HG02610 (cell line): ENCODE measurements around the gene TRMT2A.

Experiments used
- ATAC-seq: cut with Tn5 transposase; IDR thresholded peaks from one replicate; pipeline ENCODE4 v1.9.1; 2021; ENCODE audit warnings: mild to moderate bottlenecking, moderate library complexity; ENCODE audit not compliant: unreplicated experiment

TRMT2A gene

DNA sequence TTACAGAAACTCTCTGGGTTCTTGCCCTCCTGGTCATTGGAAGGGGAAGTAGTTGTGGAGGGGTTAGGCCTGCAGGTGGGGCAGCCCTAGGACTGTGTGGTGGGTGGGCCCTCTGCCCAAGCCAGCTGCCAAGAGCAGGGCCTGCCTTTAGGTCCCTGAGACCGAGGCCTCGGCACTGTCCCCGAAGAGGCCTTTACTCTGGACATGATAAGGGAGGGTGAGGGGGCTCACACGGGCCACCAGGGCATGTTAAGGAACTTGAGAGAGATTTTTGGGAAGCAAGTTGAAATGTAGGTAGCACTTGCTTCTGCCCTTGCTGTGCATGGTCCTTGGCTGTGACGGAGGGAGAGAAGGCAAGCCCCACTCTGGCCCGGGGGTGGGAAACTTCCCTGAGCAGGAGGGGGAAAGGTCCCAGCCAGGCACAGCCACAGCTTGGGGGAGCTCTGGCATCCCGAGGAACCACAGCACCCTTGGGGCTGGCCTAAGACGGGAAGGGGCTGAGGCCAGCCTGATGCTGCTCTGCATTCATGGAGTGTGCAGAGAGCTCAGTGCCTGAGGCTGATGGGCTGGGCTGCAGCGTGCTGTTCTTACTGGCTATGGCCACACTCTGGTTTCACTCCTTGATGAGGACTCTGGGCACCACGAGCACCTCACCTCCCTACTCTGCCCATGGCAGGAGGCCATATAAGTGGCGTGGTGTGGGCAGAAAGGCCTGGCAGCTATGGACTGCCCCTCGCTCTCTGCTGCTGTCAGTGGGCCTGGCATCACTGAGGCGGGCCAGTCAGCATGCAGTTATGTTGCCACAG is 8.9 kb downstream of the TRMT2A start:
- no peak for ATAC-seq

DNA sequence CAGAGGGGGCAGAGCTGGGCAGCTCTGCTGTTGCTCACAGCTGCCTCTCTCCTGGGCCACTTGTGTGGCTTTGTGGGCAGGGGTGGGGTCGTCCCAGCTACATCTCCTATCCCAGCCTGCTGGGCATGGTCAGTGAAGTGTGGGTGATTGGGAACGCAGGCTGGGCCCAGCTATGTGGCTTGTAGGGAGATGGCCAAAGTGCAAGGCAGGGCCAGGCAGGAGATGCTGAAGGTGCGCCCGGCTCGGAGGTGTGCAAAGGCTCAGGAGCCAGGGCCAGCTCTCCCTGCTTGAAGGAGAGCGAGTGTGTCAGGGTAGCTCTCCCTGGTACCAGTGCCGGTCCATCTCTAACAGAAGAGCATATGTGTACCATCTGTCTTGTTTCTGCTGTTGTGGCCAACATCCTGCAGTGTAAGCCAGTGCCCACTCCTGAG is 9.5 kb downstream of the TRMT2A start:
- ATAC-seq: no peak

DNA sequence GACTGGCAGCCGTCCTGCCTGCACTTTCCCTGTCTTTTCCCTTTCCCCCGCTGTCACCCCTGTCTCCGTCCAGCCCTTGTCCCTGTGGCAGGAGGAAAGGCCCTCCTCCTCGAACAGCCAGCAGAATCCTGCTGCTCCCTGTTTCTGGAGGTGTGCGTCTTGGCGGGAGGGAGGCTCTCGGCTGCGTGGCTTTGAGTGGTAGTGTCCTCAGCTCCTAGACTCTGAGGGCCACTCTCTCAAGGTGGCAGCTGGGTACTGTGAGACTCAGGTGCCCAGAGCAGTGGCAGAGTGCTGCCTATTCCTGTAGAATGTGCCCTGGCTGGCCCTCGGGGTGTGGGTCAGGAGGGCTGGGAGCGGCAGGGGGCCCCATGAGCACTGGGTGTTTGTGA is 10.2 kb downstream of the TRMT2A start:
- no peak for ATAC-seq

DNA sequence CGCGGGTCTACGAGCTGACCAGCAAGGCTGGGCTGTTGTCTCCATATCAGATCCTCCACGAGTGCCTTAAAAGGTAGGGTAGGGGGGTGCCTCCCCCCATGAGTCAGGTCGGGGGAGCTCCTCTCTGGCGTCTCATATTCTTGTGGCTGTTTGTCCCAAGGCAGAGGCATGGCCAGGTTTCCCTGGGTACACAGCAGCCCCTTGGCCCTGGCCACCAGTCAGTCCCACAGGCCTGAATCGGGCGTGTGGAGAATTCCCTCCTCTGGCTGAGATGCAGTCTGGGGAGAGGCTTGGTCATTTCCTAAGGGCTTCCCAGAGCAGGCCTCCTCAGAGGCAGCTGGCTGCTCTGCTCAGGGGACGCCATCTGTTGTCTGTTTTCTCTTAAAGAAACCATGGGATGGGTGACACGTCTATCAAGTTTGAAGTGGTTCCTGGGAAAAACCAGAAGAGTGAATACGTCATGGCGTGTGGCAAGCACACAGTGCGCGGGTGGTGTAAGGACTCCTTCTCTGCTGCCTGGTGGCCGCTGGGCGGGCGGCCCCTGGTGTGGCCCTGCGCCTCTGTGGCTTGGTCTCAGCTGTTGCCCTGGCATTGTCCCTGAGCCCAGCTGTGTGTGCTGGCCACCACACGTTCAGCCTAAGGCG is 10.7 kb downstream of the TRMT2A start:
- no peak for ATAC-seq

DNA sequence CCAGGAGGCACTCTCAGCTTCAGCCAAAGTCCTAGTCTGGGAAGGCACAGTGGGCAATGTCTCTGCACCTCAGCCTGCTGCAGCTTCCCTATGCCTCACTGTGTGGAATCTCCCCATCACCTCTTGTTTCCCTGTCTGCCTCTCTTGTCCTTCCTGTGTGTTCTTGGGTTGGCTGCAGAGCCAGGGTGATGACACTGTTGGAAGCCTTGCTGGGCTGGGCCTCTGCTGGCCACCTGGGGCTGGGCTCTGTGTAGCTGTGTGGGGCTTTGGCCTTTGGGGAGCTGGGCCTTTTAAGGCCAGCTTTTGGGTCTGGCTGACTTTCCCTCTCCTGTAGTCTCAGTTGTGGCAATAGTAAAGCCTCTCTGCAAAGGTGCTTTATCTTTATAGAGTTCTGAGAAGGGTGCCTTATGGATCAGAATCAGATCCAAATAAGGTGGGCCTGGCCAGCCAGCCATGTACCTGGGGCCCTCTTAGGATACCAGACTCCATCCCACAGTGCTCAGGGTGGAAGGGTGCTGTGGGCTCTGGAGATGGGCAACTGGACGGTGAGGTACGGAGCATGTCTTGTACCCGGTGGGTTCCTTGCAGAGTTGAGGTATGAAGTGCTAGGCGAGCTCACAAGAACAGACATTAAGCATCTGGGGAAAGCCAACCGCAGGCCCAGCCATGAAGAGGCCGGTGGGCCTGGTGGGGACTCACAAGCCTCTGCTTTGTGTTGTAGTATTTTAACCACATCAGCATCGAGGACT is 11.4 kb downstream of the TRMT2A start:
- ATAC-seq: no peak

DNA sequence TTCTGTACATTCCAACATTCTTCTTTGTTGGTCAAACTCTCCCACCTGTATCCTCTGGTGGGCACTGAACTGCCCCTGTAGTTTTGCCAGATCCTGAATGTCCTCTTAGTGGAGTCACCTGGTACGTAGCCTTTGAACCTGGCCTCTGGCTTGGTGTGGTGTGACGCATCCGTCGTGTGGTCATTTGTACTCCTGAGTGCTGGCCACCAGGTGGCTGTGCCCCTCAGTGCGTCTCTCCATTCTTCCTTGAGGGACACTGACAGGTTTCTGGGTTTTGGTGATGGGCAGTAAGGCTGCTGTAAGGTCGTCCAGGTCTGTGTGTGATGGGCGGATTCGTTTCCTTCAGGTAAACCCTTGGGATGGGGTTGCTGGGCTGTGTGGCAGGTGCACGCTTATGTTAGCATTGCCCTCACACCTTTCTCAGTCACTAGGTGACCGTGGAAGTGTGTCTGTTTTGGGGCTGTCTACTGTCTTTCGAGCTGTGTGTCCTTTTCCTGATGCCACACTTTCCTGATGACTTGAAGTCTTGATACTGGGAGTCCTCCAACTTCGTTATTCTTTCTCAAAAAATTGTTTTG is 14.7 kb downstream of the TRMT2A start:
- ATAC-seq: no peak

DNA sequence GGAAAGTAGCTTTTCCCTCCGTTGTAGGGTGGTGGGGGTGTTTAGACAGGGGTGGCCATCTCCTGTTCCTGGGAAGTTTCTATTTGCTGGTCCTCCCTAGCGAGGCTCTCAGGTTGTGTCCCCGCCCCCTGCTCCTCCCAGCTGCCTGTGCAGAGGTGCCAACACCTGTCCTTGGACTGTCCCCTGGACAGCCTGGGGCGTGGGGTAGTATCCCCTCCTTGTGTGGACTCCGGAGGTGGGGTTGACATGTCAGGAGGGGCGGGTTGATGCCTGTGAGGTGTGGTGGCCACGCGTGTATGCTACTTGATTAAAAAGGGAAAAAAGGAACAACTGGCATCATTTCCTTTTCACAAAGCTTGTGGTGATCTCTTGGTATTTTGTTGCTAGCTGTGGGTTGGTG is 15.4 kb downstream of the TRMT2A start:
- ATAC-seq: no peak

DNA sequence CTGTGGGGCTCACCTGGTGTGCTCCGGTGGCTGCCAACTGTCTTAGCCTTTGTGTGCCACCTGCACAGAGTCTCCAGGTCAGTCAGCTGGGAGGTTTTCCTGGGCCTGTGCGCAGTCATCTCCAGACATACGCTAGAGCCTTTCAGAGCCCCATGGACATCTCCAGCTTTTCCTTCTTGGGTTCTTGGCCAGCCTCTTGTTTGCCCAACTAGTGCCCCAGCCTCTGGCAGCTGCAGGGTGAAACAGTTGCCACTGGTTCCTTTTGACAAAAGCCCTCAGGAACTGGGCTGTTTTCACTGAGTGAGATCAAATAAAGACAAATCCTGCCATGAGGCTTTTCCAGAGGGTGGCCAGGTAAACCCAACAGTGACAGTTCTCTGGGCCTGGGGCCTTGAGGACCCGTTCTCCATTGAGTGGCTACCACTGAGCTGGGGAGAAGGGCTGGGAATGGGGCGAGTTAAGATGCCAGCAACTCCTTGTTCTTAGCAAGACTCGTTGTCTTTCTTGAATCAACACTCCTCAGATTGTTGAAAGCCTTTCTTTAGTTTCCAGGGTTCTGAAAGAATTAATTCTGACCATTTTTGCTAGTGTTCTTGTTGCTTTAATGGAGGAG is 17.8 kb downstream of the TRMT2A start:
- no peak for ATAC-seq

DNA sequence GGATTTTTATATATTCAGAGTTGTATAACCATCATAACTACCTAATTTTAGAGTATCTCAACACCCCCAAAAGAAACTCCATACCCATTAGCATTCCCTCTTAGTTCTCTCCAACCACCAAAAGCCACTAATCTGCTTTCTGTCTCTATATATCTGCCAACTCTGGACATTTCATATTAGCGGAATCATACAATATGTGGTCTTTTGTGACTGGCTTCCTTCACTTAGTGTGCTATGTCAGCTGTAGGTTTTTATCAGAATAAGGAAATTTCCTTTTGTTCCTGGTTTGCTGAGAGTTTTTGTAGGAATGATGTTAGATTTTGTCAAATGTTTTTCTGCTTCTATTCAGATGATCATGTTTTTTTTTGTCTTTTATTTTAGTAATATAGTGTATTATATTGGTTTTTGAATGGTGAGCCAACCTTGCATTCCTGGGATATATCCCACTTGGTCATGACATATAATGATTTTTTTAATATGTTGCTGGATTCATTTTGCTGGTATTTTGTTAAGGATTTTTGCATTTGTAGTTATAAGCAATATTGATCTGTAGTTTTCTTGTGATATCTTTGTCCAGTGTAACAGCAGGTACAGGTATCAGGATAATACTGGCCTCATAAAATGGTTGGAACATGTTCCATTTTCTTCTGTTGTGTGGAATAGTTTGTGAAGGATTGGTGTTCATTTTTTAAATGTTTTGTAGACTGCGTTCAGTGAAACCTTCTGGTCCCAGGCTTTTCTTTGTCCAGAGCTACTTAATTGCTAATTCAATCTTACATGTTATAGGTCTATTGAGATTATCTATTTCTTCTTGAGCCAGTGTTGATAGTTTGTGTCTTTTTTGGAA is 20.2 kb downstream of the TRMT2A start:
- ATAC-seq: no peak

DNA sequence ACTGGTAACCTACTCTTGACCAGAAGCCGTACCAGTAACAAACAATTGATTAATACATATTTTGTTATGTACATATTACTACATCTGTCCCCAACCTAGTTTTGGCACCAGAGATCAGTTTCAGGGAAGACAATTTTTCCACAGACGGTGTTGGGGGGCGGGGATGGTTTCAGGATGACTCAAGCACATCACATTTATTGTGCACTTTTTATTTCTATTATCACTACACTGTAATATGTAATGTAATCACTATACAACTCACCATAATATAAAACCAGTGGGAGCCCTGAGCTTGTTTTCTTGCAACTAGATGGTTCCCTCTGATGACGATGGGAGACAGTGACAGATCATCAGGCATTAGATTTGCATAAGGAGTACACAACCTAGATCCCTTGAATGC is 21.5 kb downstream of the TRMT2A start:
- ATAC-seq: no peak

DNA sequence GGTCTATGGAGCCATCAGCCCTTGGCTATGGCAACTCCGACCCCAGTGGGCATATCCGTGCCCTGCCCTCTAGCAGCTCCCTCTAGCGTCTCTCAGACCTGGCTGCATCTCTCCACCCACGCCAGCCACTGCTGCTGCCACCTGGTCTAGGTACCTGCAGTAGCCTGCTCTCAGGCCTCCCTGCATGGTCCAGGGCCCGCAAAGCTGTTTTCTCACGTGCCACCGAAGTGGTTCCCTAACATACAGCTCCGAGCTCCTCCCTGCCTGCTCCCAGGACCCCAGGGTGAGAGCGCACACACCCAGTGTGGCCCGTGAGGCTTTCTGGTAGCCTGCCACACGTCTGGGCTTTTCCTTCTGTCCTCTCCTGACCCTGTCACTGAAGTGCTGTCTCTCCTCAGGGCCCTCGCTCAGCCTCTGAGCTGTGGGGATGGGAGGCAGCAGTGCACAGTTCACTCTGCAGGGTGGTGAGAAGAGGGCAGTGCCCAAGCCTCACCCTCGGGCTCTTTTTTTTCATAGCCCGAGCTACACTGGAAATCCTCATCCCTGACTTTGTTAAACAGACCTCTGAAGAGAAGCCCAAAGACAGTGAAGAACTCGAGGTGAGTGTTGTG is 22.7 kb downstream of the TRMT2A start:
- no peak for ATAC-seq

DNA sequence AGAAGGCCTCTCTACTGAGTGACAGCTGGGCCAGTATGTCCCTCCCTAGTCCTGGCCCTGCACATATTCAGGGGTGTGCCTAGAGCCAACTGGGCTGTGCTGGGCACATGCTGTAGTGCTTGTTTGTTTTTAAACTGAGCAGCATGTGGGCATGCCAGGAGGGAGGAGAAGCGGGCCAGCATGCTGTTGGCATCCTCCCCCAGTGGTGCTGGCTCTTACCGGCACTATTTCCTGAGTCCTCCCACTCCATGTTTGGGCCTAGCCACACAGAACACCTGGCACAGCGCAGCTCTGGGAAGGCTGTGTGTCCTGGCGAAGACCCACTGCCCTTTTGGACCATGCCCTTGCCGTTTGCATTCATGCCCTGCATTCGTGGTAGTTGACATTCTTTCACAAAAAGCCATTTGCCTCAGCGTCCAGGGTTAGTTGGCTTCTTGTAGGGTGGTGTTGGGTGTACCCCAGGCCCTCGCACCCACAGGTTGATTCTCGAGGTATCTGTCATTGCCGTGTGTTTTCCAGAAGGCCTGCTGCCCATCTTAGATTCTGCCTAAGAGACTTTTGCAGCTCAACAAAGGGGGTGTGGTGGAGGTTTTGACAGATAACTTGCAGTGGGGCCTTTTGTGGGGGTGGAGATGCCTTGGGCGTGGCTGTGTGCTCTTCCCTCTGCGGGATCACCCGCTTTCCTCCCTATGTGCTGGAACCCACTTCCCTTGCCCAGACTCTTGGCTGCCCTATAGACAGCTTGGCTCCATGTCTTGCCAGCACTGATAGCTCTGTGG is 23.4 kb downstream of the TRMT2A start:
- ATAC-seq: no peak

DNA sequence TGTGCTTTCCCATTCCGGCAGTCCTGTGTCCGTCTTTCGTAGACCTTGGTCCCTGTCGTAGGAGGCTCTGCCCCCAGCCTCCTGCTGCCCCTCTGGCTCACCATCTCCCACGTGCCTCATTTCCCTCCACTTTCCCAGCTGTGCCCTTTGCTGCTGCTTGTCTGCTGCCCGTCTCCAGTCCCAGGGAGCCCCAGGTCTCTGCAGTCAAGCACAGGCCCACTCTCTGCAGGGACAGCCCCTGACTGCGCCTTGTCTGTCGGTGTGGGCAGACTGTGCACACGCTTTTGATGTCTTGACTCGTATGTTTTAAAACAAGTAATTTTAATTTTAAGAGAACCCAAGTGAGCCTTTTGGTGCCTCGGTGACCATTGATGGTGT is 24.6 kb downstream of the TRMT2A start:
- no peak for ATAC-seq

DNA sequence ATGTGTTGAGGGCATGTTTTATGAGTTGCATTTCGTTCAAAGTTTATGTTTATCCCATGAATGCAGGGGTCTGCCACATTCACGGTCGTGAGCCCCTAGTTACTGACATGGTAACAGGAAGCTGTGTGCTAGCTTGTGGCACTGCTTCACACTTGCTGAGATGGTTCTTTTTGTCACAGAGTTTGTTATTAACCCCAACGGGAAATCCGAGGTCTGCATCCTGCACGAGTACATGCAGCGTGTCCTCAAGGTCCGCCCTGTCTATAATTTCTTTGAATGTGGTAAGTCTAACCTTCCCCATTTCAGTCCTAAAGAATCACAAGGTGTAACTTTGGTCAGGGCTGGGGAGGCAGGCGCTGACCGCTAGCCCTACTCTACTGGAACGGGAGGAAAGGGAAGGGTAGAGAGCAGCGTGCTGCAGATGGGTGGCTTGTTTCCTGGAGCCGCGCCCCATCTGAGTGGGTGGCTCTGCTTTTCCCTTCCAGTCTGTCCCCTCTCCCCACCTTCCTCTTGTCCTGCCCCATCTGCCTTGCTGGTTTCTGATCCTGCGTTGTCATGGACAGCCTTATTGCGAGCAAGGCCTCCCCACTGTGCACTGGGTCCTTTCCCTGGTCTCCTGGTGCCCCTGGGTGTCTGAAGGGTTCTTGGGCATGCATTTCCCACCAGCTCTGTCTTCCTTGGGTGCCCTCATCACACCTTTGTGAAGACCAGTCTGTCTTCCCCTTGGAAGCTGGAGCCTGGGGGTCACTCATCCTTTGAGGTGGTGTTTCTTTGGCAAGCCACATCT is 25.1 kb downstream of the TRMT2A start:
- ATAC-seq: no peak

DNA sequence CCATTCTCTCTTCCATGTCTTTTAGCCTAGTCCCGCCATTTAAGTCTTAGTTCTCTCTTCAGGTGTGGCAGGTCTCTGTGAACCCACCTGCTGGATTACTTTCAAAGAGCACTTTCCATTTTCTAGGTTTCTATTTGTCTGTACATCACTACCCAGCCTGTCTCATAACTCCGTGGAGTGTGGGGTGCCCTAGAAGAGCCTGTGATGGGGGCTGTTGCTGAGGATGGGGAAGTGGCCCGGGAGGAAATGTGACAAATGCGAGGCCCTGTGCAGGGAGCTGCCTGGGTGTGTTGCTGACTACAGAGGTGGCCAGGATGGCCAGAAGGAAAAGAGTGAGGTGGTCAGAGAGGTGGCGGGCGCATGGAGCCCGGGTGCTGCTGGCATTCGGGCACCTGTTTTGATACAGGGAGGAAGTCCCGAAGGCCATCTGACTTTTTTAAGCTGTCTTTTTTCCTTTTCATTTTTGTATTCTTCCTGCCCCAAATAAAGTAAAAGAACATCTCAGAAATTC is 26.2 kb downstream of the TRMT2A start:
- ATAC-seq: no peak

DNA sequence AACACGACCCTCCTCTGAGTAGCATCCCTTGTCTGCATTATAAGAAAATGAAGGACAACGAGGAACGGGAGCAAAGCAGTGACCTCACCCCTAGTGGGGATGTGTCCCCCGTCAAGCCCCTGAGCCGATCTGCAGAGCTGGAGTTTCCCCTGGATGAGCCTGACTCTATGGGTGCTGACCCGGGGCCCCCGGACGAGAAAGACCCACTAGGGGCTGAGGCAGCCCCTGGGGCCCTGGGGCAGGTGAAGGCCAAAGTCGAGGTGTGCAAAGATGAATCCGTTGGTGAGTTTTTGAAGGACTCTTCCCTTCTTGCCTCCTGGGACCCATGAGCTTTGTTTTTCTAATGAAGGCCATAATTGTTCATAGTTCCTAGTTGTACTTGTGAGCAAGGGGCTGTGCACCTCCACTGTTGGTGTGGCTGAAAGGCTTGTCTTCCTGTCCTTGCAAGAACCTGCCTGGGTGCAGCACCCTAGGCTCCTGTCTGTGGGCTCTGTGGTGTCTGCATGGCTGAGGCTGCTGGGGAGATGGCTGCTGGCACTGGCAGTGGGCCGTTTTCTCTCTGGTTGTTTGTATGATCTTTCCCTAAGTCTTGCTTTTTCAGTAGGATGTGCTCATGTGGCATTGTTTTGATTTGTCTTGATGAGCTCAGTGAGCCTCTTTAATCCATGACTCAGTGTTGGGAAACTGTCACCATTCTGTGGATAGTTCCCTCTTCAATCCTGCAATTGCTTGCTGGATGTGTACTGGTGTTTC is 26.9 kb downstream of the TRMT2A start:
- no peak for ATAC-seq

DNA sequence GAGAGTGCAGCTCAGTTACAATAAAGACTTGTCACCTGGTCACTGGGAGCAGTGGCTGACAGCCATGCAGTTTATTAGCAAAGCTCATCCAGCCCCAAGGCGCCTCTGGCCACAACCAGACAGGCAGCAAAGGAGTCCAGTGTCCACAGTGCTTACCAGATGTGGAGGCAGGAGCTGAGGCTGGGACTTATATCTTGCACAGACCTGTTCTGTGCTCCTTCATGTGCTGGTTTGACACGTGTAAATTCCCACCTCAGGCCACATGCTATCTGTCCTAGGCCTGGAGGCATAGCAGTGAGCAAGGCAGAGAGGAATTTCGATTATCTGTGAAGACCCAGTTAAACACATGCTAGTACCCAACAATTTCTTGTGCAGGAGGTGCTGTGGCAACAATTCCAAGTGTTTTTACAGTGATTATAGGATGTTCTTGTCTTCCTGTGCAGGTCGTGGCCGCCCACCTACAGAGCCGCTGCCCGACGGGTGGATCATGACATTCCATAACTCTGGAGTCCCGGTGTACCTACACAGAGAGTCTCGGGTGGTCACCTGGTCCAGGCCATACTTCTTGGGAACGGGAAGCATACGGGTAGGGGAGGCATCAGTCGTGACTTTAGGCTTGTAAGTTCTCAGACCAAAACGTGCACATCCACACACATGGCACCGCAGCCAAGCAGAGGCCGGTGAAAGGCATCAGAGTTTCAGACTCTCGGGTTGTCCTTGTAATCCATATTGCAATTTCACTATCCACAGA is 27.6 kb downstream of the TRMT2A start:
- no peak for ATAC-seq
